ENCODE data around the gene INTS13. TPM values are rescaled to one million over a fixed set of nuclear protein-coding genes. Genes with fewer than 3 reads are reported as not detected.
A peak's percentile ranks its signal among the peaks of the same experiment; 100 is the strongest.
"Not testable (repeated sequence)": the region's sequence is repeated elsewhere in the genome, so short reads cannot be mapped to it uniquely, and the experiment has no call there.

INTS13 gene
- 46.3 and 56.4 TPM in 2 replicates for total RNA-seq (2014; rRNA removed)
- 13.4 TPM for polyA plus RNA-seq (2012)

GRCh38 chr12:26937863-26938700, at the start of gene INTS13, which contains the start of gene FGFR1OP2:
Gene INTS13 (minus strand): TSS chr12:26937981. CDS start chr12:26936803, 1,178 bp downstream.
Gene FGFR1OP2 (plus strand): TSS chr12:26938470. CDS start chr12:26954159, 15,689 bp downstream.
- peak; percentile 98 for DNase-seq (ENCODE audit: low read depth)

GRCh38 chr12:26982866-26983265, 45.1 kb upstream of the INTS13 start:
- DNase-seq (ENCODE audit: low read depth), result no peak

DNA sequence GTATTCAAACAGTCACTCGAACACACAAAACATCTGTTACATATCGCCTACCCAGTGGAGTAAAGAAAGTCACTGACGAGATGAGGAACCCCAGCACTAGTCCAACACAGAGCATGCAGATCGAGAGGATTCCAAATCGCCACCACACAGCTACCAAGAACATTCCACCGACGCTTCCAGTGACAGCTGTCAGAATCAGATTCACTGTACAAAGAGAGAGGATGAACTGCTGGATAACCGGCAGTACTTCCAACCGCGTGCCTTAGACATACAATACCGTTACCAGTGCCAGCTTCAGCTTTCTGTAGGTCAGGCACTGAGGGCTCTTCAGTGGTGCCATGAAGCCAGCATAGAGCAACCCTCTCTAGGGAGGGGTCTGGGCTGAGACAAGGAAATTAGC, 42.0 kb upstream of the INTS13 start:
- no peak for DNase-seq (ENCODE audit: low read depth)

DNA sequence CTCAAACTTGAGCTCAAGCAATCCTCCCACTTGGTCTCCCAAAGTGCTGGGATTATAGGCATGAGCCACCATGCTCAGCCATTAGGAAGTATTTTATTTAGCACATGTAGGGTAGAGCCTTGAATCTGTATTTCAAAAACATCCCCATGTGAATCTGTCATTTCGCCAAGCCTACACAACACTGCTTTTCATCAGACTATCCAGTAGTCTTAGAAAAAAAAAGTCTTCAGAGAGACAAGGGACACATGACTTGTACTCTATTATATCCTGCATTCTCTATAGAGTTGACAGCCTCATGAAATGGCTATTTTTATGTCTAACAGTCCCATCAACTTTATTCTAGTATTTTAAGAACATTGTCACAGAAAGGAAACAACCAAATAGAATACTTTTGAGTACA, 41.0 kb upstream of the INTS13 start:
- DNase-seq (ENCODE audit: low read depth), result no peak

DNA sequence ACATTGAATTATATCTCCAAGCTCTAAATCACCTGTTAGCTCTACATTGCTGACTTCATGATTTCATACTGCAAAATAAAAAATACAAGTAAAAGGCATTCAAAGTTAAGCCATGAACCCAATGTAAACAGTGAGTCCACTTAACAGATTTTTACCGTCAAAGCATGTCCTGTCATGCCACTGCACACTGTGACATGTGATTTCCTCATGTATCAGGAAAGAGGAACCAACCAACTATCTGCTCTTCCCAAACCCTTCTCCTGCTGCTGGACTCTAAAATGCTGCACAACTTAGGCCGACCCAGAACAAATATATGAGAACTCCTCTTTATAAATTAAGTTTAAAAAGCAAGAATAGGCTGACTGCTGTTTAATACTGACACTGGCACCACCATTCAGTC, 38.9 kb upstream of the INTS13 start:
- no peak for DNase-seq (ENCODE audit: low read depth)

DNA sequence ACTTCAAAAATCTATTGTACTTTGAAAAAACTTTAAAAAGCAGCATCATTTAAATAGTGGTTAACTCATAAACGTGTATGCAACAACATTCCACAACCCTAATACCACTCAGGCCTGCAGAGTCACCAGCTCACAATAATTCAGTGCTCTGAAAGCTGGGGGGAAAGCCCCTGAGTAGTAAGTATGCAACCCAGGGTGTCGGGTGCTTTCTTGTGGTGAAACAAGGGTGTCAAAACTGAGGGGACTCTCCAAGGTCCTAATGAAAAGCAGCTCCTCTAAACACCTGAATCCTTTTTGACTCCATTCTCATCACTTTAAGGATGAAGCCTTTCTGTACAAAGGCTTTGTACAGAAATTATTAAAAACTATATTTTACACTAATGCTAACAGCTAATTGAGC, 34.2 kb upstream of the INTS13 start:
- no peak for DNase-seq (ENCODE audit: low read depth)

GRCh38 chr12:26970136-26970535, 32.4 kb upstream of the INTS13 start:
- no peak for DNase-seq (ENCODE audit: low read depth)

- DNase-seq (ENCODE audit: low read depth), result no peak
These were observed 29.1 kb upstream of the INTS13 start for GRCh38 chr12:26966842-26967241.

GRCh38 chr12:26963413-26963812, 25.6 kb upstream of the INTS13 start:
- no peak for DNase-seq (ENCODE audit: low read depth)

GRCh38 chr12:26961803-26962202, 24.0 kb upstream of the INTS13 start:
- no peak for DNase-seq (ENCODE audit: low read depth)

GRCh38 chr12:26961391-26961790, 23.6 kb upstream of the INTS13 start:
- not testable (repeated sequence) for DNase-seq (ENCODE audit: low read depth)

DNA sequence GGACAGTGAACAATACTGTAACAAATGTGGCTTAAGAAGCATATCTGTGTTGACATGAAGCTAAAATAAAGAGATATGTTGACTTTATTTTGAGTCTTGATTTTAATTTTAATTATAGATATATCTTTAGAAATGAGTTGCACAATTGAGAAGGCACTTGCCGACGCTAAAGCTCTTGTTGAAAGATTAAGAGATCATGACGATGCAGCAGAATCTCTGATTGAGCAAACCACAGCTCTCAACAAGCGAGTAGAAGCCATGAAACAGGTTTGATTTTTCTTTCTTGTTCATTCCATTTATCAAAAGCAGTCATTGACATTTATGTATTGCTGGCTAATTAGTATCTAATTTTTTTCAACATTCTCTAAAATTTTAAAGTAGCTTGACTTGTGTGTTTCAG, 16.2 kb upstream of the INTS13 start:
- DNase-seq (ENCODE audit: low read depth), result no peak

GRCh38 chr12:26953447-26953846, 15.7 kb upstream of the INTS13 start:
- no peak for DNase-seq (ENCODE audit: low read depth)

DNA sequence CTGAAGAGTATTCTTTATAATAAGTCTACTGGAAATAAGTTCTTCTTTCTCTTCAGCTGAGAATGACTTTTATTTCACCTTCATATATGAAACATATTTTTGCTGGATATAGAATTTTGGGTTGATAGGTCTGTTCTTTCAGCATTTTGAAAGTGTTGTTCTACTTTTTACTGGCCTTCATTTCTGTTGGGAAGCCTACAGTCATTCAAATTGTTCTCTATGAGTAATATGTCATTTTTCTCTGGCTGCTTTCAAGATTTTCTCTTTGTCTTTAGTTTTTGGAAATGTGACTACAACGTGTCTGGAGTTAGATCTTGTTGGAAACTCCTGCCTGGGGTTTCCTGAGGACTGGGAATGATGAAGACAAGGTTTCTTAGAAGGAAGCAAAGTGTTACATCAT, 10.5 kb upstream of the INTS13 start:
- no peak for DNase-seq (ENCODE audit: low read depth)

DNA sequence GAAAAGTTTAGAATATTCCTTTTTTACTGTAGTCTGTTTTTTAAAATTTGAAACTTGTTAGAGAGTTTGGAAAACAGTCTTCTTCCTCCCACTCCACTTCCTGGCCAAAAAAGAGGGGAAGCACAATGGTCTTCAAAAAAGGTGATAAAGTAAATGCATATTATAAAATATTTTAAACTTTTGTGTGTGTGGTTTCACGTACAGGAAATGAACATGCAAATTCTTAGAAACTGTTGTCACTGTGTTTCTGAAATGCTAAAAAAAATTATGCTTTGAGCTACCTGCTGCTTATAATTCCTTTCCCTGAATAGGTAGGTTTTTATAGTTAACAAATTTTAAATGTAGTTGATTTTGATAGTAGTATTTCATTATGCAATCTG, 3.4 kb upstream of the INTS13 start:
- DNase-seq (ENCODE audit: low read depth), result no peak

- DNase-seq (ENCODE audit: low read depth), result peak; percentile 32
These were observed 2.9 kb upstream of the INTS13 start for GRCh38 chr12:26940516-26941214.

- DNase-seq (ENCODE audit: low read depth), result no peak
These were observed 2.2 kb upstream of the INTS13 start for GRCh38 chr12:26939953-26940352.

GRCh38 chr12:26939192-26939832, 1.5 kb upstream of the INTS13 start:
- no peak for DNase-seq (ENCODE audit: low read depth)

- DNase-seq (ENCODE audit: low read depth), result no peak
These were observed 901 bp upstream of the INTS13 start for GRCh38 chr12:26938701-26939062.

GRCh38 chr12:26937443-26937862, 328 bp downstream of the INTS13 start:
- DNase-seq (ENCODE audit: low read depth), result no peak

- no peak for DNase-seq (ENCODE audit: low read depth)
These were observed 980 bp downstream of the INTS13 start for GRCh38 chr12:26936559-26937442.
